Neuronal stem cell (in vitro differentiated cells): ENCODE data around the gene MEF2C.
"Not testable (repeated sequence)": the region's sequence is repeated elsewhere in the genome, so short reads cannot be mapped to it uniquely, and the experiment has no call there.

Source experiments
- DNase-seq: peaks from one replicate; pipeline ENCODE4 v3.0.0-alpha.2; 2013; ENCODE audit warnings: low spot score
- H2AFZ ChIP-seq: one replicate; pipeline ENCODE4 v1.6.1; 2013; ENCODE audit warnings: mild to moderate bottlenecking, low read length, inconsistent platforms
- H2AK5ac ChIP-seq: 2 replicates; pipeline ENCODE4 v1.6.1; 2013; ENCODE audit warnings: low read depth, mild to moderate bottlenecking, inconsistent platforms, low read length, moderate library complexity, mixed read lengths
- H2BK120ac ChIP-seq: 2 replicates; pipeline ENCODE4 v1.6.1; 2013; ENCODE audit warnings: low read depth, mild to moderate bottlenecking, inconsistent platforms, low read length, moderate library complexity, mixed read lengths
- H2BK12ac ChIP-seq: one replicate; pipeline ENCODE4 v1.6.1; 2013; ENCODE audit warnings: low read length, inconsistent platforms
- H2BK15ac ChIP-seq: 2 replicates; pipeline ENCODE4 v1.6.1; 2013; ENCODE audit warnings: mild to moderate bottlenecking, low read length, inconsistent platforms, mixed read lengths
- H2BK5ac ChIP-seq: one replicate; pipeline ENCODE4 v1.6.1; 2013; ENCODE audit warnings: inconsistent platforms, mild to moderate bottlenecking, low read length, moderate library complexity
- H3K14ac ChIP-seq: one replicate; pipeline ENCODE4 v1.6.1; 2013; ENCODE audit warnings: low read length, inconsistent platforms
- H3K18ac ChIP-seq: 2 replicates; pipeline ENCODE4 v1.6.1; 2013; ENCODE audit warnings: low read length, inconsistent platforms
- H3K23ac ChIP-seq: 2 replicates; pipeline ENCODE4 v1.6.1; 2013; ENCODE audit warnings: low read depth, mild to moderate bottlenecking, mixed read lengths, low read length, inconsistent platforms; ENCODE audit not compliant: poor library complexity
- H3K27ac ChIP-seq: replicated peaks from 3 replicates; pipeline ENCODE4 v1.5.1; 2013; ENCODE audit warnings: low read length, inconsistent platforms
- H3K27me3 ChIP-seq, 3 experiments: 2 replicates each; pipeline ENCODE4 v1.6.1; 2013; ENCODE audit warnings: low read length in 3 of 3, mild to moderate bottlenecking in 2 of 3, inconsistent platforms in 1 of 3, low read depth in 1 of 3, mixed read lengths in 1 of 3, moderate library complexity in 1 of 3; ENCODE audit not compliant: control insufficient read depth in 3 of 3, insufficient read depth in 3 of 3
- H3K36me3 ChIP-seq, 2 donors: replicated peaks in 1 of 2; 2 replicates each; pipeline ENCODE4 v1.6.1; 2013; ENCODE audit warnings: low read length in 2 of 2; ENCODE audit not compliant: control insufficient read depth in 2 of 2, insufficient read depth in 2 of 2
- H3K4ac ChIP-seq: 2 replicates; pipeline ENCODE4 v1.6.1; 2013; ENCODE audit warnings: inconsistent platforms, mild to moderate bottlenecking, low read length, moderate library complexity
- H3K4me1 ChIP-seq, 2 donors: 1 replicate in 1 of 2; 2 replicates in 1 of 2; pipeline ENCODE4 v1.6.1; 2013; ENCODE audit warnings: low read length in 2 of 2, low read depth in 1 of 2; ENCODE audit not compliant: control insufficient read depth in 2 of 2, insufficient read depth in 1 of 2
- H3K4me2 ChIP-seq: one replicate; pipeline ENCODE4 v1.6.1; 2013; ENCODE audit warnings: mild to moderate bottlenecking, low read length, inconsistent platforms; ENCODE audit not compliant: insufficient read depth, poor library complexity, severe bottlenecking
- H3K4me3 ChIP-seq, 2 donors: 2 replicates each; pipeline ENCODE4 v1.5.1; 2013; ENCODE audit warnings: low read length in 2 of 2, mild to moderate bottlenecking in 2 of 2, inconsistent platforms in 1 of 2, moderate library complexity in 1 of 2
- H3K79me1 ChIP-seq: one replicate; pipeline ENCODE4 v1.6.1; 2013; ENCODE audit warnings: low read depth, mild to moderate bottlenecking, inconsistent platforms, low read length, moderate library complexity
- H3K9ac ChIP-seq: one replicate; pipeline ENCODE4 v1.6.1; 2013; ENCODE audit warnings: mild to moderate bottlenecking, low read depth, low read length, inconsistent platforms; ENCODE audit not compliant: poor library complexity
- H3K9me3 ChIP-seq, 2 donors: replicated peaks in 1 of 2; 2 replicates each; pipeline versions ENCODE3 to v1.6.1; 2013; ENCODE audit warnings: low read length in 2 of 2, mild to moderate bottlenecking in 2 of 2, inconsistent platforms in 1 of 2, low read depth in 1 of 2, mixed read lengths in 1 of 2, moderate library complexity in 1 of 2; ENCODE audit not compliant: control insufficient read depth in 2 of 2, insufficient read depth in 1 of 2
- H4K8ac ChIP-seq: one replicate; pipeline ENCODE4 v1.6.1; 2013; ENCODE audit warnings: low read depth, mild to moderate bottlenecking, inconsistent platforms, low read length, moderate library complexity
- H4K91ac ChIP-seq: one replicate; pipeline ENCODE4 v1.6.1; 2013; ENCODE audit warnings: low read length, low read depth, mild to moderate bottlenecking, inconsistent platforms; ENCODE audit not compliant: poor library complexity
- WGBS, 2 donors: extraction: QIAGEN DNeasy Blood & Tissue Kit; methylation state at CpG; one replicate each; pipeline ENCODE4 v1.1.7; 2013; ENCODE audit warnings: missing lambda C conversion rate in 2 of 2, mixed read lengths in 1 of 2; ENCODE audit not compliant: insufficient read length in 2 of 2, insufficient replicate concordance in 1 of 2; ENCODE audit errors: extremely low coverage in 2 of 2; 5-methylcytosine and 5-hydroxymethylcytosine counted together

The MEF2C gene

GRCh38 chr5:88912743-88913142 is 29.8 kb upstream of the MEF2C start:
- not testable (repeated sequence) for H2AFZ ChIP-seq, H3K4me3 ChIP-seq, H3K9me3 ChIP-seq, H4K8ac ChIP-seq, DNase-seq, H2BK120ac ChIP-seq, H3K14ac ChIP-seq, H3K27ac ChIP-seq, H4K91ac ChIP-seq, H3K36me3 ChIP-seq, H2AK5ac ChIP-seq, H3K9ac ChIP-seq, H3K27me3 ChIP-seq, H3K4ac ChIP-seq, H3K79me1 ChIP-seq, H3K23ac ChIP-seq, H3K4me2 ChIP-seq, H2BK5ac ChIP-seq, H3K18ac ChIP-seq, H3K4me1 ChIP-seq, H2BK12ac ChIP-seq, H2BK15ac ChIP-seq
- no CpG with 5 or more reads among the region's 2 CpGs for WGBS, 2 donors

DNA sequence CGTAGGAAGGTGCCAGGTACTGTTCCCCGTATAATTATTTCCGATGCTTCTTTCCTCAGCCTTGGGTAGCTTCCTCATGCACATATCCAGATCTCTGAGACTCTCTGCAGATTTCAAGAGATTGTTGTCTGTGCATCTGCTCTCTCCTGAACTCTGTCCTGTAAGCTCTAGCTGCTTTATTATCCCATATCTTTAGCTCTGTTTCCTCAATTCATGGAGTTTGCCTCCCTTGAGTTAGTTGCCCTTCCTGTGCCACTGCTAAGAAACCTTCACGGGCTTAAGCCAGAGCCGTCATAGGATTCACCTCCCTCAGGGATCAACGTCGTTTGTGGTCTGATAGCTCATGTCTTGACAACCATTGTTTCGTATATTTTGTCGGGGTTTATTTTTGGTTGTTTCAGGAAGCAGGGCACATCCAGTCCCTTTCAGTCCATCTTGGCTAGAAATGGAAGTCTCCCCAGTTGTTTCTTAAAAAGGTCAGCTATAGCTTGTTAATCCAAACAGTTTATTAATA is 28.1 kb upstream of the MEF2C start:
- not testable (repeated sequence) for H3K36me3 ChIP-seq, H3K14ac ChIP-seq, H3K4me3 ChIP-seq, H3K4ac ChIP-seq, H2BK5ac ChIP-seq, H3K79me1 ChIP-seq, H2BK120ac ChIP-seq, H3K9ac ChIP-seq, H3K27ac ChIP-seq, H3K9me3 ChIP-seq, H3K4me1 ChIP-seq, H2AFZ ChIP-seq, H3K18ac ChIP-seq, H3K23ac ChIP-seq, H3K27me3 ChIP-seq, H2AK5ac ChIP-seq, H3K4me2 ChIP-seq, H4K8ac ChIP-seq, H2BK15ac ChIP-seq, H4K91ac ChIP-seq, DNase-seq, H2BK12ac ChIP-seq
- WGBS, 2 donors: no CpG with 5 or more reads among the region's 9 CpGs

DNA sequence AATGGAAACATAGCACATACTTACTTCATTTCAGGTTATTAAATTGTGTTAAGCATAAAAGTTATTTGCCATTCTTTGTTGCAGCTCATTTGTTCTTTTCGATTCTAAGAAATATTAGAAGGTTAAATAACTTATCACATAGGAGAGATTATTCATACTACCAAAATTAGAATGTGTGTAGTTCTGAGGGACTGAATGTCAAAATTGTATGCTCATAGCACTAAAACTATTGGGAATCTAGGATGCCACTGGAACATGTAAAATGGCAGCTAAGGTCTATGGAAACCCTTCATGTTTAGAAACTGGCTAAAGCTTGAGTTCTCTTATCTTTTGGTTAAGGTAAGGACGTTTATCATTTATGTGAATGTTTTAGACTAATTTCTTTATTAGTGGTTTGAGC is 21.5 kb upstream of the MEF2C start:
- not testable (repeated sequence) for H3K9me3 ChIP-seq, H3K4me3 ChIP-seq, H3K9ac ChIP-seq, H4K91ac ChIP-seq, H3K79me1 ChIP-seq, H3K14ac ChIP-seq, H3K23ac ChIP-seq, H3K4me1 ChIP-seq, H3K36me3 ChIP-seq, H3K27ac ChIP-seq, DNase-seq, H2BK120ac ChIP-seq, H3K18ac ChIP-seq, H4K8ac ChIP-seq, H3K4ac ChIP-seq, H2AFZ ChIP-seq, H2BK15ac ChIP-seq, H2AK5ac ChIP-seq, H3K27me3 ChIP-seq, H3K4me2 ChIP-seq, H2BK5ac ChIP-seq, H2BK12ac ChIP-seq
- no CpG with 5 or more reads among the region's 2 CpGs for WGBS, 2 donors

GRCh38 chr5:88903966-88904365 is 21.0 kb upstream of the MEF2C start:
- H3K4me2 ChIP-seq, H3K27ac ChIP-seq, H3K4ac ChIP-seq, H2BK12ac ChIP-seq, H3K36me3 ChIP-seq, H3K27me3 ChIP-seq, H4K91ac ChIP-seq, H2AK5ac ChIP-seq, H3K23ac ChIP-seq, H2AFZ ChIP-seq, H3K14ac ChIP-seq, H3K9ac ChIP-seq, H3K18ac ChIP-seq, H3K79me1 ChIP-seq, H3K9me3 ChIP-seq, DNase-seq, H3K4me1 ChIP-seq, H2BK120ac ChIP-seq, H3K4me3 ChIP-seq, H4K8ac ChIP-seq, H2BK5ac ChIP-seq, H2BK15ac ChIP-seq: not testable (repeated sequence)
- no CpG with 5 or more reads among the region's 8 CpGs for WGBS, 2 donors
